K562 (cell line): Measurements from ENCODE around the gene MYL12B. TPM values are rescaled to one million over a fixed set of nuclear protein-coding genes. Genes with fewer than 3 reads are reported as not detected.

Experiments
- AFF1 ChIP-seq, 2 experiments: fragments of 450-650 bp; IDR thresholded peaks; 2 replicates each; pipeline ENCODE4 v1.6.1; 2018; ENCODE audit warnings: mild to moderate bottlenecking in 2 of 2, low read depth in 1 of 2; ENCODE audit not compliant: partially characterized antibody in 2 of 2
- CREB3 ChIP-seq: fragments of 450-650 bp; conservative IDR thresholded peaks from 2 replicates; pipeline ENCODE4 v1.6.1; 2016; ENCODE audit warnings: missing genetic modification characterization, low read depth, mild to moderate bottlenecking, missing compliant biosample characterization, moderate library complexity
- HMBOX1 ChIP-seq: sonication (generic); IDR thresholded peaks from 2 replicates; pipeline ENCODE4 v1.6.1; 2016
- NBN ChIP-seq: fragments of 450-650 bp; IDR thresholded peaks from 2 replicates; pipeline ENCODE4 v1.6.1; 2016; ENCODE audit warnings: low read depth, mild to moderate bottlenecking
- NR1H2 ChIP-seq: sonication (generic); formaldehyde crosslinking; IDR thresholded peaks from 2 replicates; pipeline ENCODE4 v1.4.0; 2020; ENCODE audit warnings: mild to moderate bottlenecking, missing genetic modification reagents
- NRF1 ChIP-seq, 2 experiments: fragments of 450-650 bp; IDR thresholded peaks in 1 of 2; conservative IDR thresholded peaks in 1 of 2; 2 replicates each; pipeline ENCODE4 v1.6.1; 2014; ENCODE audit warnings: mild to moderate bottlenecking in 2 of 2
- OTX1 ChIP-seq: fragments of 450-650 bp; formaldehyde crosslinking; IDR thresholded peaks from 2 replicates; pipeline ENCODE4 v1.4.0; 2022; ENCODE audit warnings: mild to moderate bottlenecking
- RNF219 ChIP-seq: fragments of 250-450 bp; sonication (Bioruptor Pico); IDR thresholded peaks from 2 replicates; pipeline ENCODE4 v1.5.0; 2022; ENCODE audit warnings: mild to moderate bottlenecking
- SPI1 ChIP-seq: IDR thresholded peaks from 2 replicates; pipeline ENCODE4 v1.6.1; 2011; ENCODE audit warnings: low read depth, low read length, control low read depth, borderline replicate concordance
- TARDBP ChIP-seq: fragments of 450-650 bp; IDR thresholded peaks from 2 replicates; pipeline ENCODE4 v1.6.1; 2016
- TCF15 ChIP-seq: fragments of 250-450 bp; sonication (Bioruptor Pico); IDR thresholded peaks from 2 replicates; pipeline ENCODE4 v1.8.0; 2022; ENCODE audit warnings: moderate library complexity, mild to moderate bottlenecking, inconsistent platforms
- TEAD4 ChIP-seq, 2 experiments: sonication (generic) in 1 of 2; formaldehyde crosslinking in 1 of 2; IDR thresholded peaks; 2 replicates each; pipeline versions ENCODE4 v1.6.1 to v1.8.0; 2012 to 2022; ENCODE audit warnings: borderline replicate concordance in 1 of 2, inconsistent platforms in 1 of 2, low read length in 1 of 2, mild to moderate bottlenecking in 1 of 2, missing genetic modification reagents in 1 of 2
- YBX1 ChIP-seq: fragments of 450-650 bp; IDR thresholded peaks from 2 replicates; pipeline ENCODE4 v1.7.1; 2016; ENCODE audit warnings: mild to moderate bottlenecking
- ZFP30 ChIP-seq: fragments of 250-450 bp; sonication (Bioruptor Pico); IDR thresholded peaks from 2 replicates; pipeline ENCODE4 v1.8.0; 2022; ENCODE audit warnings: moderate library complexity, mild to moderate bottlenecking, inconsistent platforms, borderline replicate concordance
- ZNF175 ChIP-seq: fragments of 200-800 bp; sonication (Bioruptor generic); IDR thresholded peaks from 2 replicates; pipeline ENCODE4 v1.6.1; 2016; ENCODE audit warnings: low read depth, mild to moderate bottlenecking, missing genetic modification characterization, missing compliant biosample characterization
- ZNF311 ChIP-seq: fragments of 250-450 bp; sonication (Bioruptor Pico); IDR thresholded peaks from 2 replicates; pipeline ENCODE4 v1.4.0; 2020; ENCODE audit warnings: mild to moderate bottlenecking, moderate library complexity
- polyA plus RNA-seq, 8 experiments: library from polyadenylated mRNA; depleted of rRNA in 4 of 8; stranded (reverse) in 5 of 8; unstranded in 3 of 8; fragments of >200 nt; fragmentation: Nextera tagmentation in 2 of 8; fragmentation: Illumina TruSeq in 1 of 8; extraction: Ambion mirVana in 2 of 8; extraction: Trizol in 1 of 8; gene quantifications; 2 replicates each; pipeline versions ENCODE4 v1.2.1 to v1.2.3, GENCODE V29; 2011 to 2014; ENCODE audit warnings: inconsistent platforms in 1 of 8, missing spikeins in 1 of 8
- total RNA-seq, 7 experiments: library from RNA; depleted of rRNA in 6 of 7; stranded (reverse); fragments of >200 nt in 6 of 7; fragmentation: Illumina TruSeq in 2 of 7; extraction: Trizol in 2 of 7; gene quantifications; 2 replicates each; pipeline versions ENCODE4 v1.2.1 to v1.2.3, GENCODE V29; 2011 to 2021; ENCODE audit warnings: low replicate concordance in 1 of 7

Gene MYL12B
- total and polyA plus RNA-seq, 9 of the 15 experiments (the other 6 are each of a cell fraction or from before 2014, with no cell fraction given) = 220 to 995 (median 463) TPM

GRCh38 chr18:3246635-3247239 lies 15.2 kb upstream of the MYL12B start (continued):
- TF ChIP-seq TEAD4 (IDR thresholded peaks at IDR 0.05; ENCODE audit: low read length) (peak; percentile 55; the same call in 1 of the 2 replicates), TEAD4 (CRISPR knock-in tag; IDR thresholded peaks at IDR 0.05; ENCODE audit: borderline replicate concordance) (no peak), HMBOX1 (no peak; the same call in 1 of the 2 replicates), NBN (peak; percentile 78), RNF219 (CRISPR knock-in tag) (no peak), ZFP30 (CRISPR knock-in tag) (no peak), CREB3 (tag) (peak; percentile 58; the same call in 1 of the 2 replicates), NR1H2 (no peak; the same call in 1 of the 2 replicates), YBX1 (no peak), ZNF175 (CRISPR knock-in tag) (peak; percentile 80), TARDBP (peak; percentile 35), ZNF311 (peak; percentile 45; the same call in 1 of the 2 replicates), OTX1 (0 out of 2 replicates have a peak, but pooled peaks have one; percentile 40), TCF15 (CRISPR knock-in tag) (0 out of 2 replicates have a peak, but pooled peaks have one; percentile 7), NRF1 (conservative IDR thresholded peaks at IDR 0.05 in 1 of 2, IDR thresholded peaks at IDR 0.05 in 1 of 2) (no peak), AFF1 (IDR thresholded peaks at IDR 0.05; ENCODE audit: low read depth in 1 of 2, partially characterized antibody in 2 of 2) (peak; percentile 47 to 59), SPI1 (peak; percentile 93)
